GM18520 (cell line): ENCODE data around the gene MON1A.
"Not testable (repeated sequence)": the region's sequence is repeated elsewhere in the genome, so short reads cannot be mapped to it uniquely, and the experiment has no call there.

Experiments used
- ATAC-seq: cut with Tn5 transposase; IDR thresholded peaks from one replicate; pipeline ENCODE4 v1.9.1; 2021; ENCODE audit not compliant: unreplicated experiment

Gene MON1A

GRCh38 chr3:49924683-49925082 lies 4.9 kb downstream of the MON1A start:
- no peak for ATAC-seq

DNA sequence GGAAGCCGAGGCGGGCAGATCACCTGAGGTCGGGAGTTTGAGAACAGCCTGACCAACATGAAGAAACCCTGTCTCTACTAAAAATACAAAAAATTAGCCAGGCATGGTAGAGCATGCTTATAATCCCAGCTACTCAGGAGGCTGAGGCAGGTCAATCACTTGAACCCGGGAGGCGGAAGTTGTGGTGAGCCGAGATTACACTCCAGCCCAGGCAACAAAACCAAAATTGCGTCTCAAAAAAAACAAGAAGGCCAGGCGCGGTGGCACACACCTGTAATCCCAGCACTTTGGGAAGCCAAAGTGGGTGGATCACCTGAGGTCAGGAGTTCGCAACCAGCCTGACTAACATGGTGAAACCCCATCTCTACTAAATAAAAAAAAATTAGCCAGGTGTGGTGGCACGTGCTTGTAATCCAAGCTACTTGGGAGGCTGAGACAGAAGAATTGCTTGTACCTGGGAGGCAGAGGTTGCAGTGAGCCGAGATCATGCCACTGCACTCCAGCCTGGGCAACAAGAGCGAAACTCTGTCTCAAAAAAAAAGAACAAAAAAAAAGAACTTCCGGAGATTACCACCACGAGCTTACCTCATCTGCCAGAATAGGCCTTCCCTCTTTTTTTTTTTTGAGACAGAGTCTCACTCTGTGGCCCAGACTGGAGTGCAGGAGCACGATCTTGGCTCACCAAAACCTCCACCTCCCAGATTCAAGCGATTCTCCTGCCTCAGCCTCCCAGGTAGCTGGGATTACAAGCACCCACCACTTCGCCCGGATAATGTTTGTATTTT lies 11.6 kb downstream of the MON1A start:
- not testable (repeated sequence) for ATAC-seq

DNA sequence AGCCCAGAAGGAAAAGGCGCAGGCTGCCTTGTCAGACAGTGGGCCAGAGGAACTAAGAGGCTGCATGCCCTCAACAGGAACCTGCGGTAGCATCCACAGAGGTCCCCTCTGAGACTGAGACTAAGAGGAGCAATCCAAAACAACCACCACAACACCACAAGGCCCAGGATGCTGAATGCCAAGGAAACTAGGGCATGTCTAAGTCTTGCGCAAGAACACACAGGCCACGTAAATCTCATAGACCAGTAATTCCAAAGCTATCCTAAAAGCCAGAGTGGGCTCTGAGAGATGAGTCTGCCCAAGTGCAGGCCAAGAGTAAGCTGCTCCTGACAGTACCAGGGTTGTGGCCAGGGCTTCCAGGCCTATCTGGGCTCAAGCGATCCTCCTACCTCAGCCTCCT lies 12.9 kb downstream of the MON1A start:
- ATAC-seq, result no peak

GRCh38 chr3:49914906-49915305 lies 14.7 kb downstream of the MON1A start:
- no peak for ATAC-seq

DNA sequence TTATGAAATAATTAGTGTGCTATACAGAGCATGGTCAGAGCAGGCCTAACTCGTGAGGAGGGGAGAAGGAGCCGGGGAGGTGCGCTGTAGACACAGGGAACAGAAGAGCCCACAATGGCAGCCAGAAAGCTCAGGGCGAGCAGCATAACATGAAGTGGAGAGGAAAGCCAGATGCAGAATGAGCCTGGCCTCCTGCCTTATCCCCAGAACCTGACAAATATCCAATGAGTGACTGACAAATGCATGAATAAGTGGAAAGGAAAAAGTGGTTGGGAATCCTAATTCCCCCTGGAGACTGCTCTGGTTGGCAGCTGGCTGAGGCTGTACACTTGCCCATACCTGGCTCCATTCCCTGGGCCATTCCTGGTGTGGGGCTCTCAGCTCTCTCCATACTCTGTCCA lies 16.7 kb downstream of the MON1A start:
- no peak for ATAC-seq

DNA sequence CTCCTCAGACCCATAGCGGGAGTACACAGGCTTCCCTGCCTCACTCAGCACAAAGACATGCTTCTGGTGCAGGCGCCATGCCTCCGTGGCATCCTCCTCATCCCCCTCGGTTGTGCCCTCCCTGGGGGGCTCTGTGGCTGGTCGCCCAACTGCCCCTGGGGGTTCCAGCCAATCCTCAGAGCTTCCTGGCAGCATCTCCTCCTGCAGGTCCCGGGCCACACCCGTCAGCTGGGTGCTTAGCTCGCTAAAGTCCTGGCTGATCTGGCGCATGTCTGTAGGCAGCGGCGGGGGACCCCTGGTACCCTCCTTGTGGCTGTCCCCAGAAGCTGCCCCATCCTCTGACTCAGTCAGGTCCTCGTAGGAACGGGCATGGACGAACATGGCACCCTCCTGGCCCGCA lies 18.0 kb downstream of the MON1A start:
- no peak for ATAC-seq

DNA sequence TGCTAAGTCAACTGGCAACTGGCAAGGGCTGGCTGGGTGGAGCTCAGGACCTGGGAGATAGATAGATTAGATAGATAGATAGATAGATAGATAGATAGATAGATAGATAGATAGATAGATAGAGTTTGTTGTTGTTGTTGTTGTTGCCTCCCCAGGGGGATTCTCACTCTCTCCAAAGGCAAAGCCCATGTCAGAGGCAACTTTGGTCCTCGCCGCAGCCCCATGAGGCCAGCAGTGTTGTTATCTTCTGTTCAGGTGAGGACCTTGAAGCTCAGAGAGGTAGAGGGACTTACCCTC lies 18.5 kb downstream of the MON1A start:
- ATAC-seq, result no peak

- ATAC-seq, result no peak
Observed at GRCh38 chr3:49910409-49911123, 19.0 kb downstream of the MON1A start.

GRCh38 chr3:49908373-49909199 lies 21.0 kb downstream of the MON1A start:
- ATAC-seq, result no peak

GRCh38 chr3:49906073-49906743 lies 23.4 kb downstream of the MON1A start:
- ATAC-seq, result no peak

DNA sequence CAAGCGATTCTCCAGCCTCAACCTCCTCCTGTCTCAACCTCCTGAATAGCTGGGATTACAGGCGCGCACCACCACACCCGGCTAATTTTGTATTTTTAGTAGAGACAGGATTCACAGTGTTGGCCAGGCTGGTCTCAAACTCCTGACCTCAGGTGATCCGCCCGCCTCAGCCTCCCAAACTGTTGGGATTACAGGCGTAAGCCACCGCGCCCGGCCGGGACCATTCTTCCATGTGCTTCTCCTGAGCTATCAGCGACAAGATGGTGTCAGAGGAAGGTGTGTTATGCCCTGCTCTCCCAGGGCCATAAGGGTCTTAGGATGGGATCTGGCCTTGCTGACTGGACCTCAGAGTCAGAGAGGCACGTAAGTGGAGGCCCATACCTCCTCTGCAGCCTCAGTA lies 25.2 kb downstream of the MON1A start:
- ATAC-seq, result not testable (repeated sequence)

GRCh38 chr3:49903451-49904424 lies 25.9 kb downstream of the MON1A start, which contains the start of gene MST1R:
TSS of gene MST1R (minus strand) at chr3:49903873. CDS start at chr3:49903609, 264 bp downstream.
- ATAC-seq, result no peak

DNA sequence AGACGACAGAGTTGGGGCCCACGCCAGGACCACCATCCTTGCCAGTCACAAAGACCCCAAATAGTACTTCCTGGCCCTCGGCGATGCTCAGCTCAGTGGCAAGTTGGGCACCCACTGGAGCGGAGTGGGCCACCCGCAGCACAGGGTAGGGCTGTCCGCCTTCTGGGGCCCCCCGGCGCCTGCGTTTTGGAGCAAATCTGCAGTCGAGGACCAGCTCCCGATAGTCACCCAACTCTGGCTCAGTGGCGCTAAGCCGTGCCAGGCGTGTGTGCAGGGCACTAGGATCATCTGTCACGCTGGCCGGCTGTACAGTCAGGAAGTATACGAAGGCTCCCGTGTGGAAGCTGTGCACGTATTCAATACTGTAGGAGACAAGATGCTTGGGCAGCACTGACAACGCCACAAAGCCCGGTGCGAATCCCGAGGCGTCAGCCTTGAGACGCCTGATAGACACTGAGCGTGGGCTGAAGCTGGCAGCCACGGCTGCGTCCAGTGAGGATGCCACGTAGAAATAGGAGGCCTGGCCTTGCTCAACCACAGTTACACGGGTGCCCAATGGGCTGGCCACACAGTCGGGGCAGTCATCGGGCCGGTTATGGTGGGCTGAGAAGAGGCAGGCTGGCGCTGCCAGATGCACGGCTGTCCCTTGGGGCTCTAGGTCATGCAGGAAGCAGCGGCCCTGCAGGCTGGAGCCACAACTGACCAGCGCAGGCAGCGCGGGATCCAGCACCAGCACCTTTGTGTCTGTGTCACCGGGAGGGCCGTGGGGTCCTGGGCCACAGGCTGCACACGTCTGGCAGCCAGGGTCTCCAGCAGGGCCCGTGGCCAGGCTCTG lies 26.9 kb downstream of the MON1A start:
- ATAC-seq, result no peak

GRCh38 chr3:49901366-49902339 lies 28.0 kb downstream of the MON1A start:
- ATAC-seq, result no peak

DNA sequence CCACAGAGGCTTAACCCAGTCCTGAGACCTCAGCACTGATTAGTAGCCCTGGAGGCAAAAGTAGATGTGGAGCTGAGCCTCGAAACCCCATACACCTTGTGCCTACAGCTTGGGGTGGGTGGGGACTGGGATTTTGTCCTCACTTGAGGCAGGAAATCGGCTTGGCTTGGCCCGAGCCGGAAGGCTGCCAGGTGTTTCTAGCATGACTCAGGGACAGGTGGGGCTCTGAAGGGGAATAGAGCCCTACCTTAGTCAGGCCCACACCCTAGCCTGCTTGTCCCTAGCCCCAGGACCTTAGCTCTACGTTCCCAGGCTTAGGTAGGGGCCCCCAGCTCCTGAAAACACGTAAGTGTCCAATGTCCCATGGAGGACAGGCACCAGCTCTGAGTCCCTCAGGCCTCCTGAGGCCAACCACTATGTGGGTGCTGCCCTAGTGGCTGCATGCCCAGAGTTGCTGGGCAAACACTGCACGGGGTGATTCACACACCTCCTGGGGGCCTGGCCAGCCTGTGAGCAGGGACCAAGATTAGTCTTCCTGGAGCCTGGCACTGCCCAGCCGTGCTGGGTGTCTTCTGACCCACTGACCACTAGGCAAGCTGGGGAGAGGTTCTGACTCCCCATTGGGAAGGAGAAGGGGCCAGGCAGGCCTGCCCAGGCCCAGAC lies 29.0 kb downstream of the MON1A start:
- no peak for ATAC-seq

GRCh38 chr3:49899815-49900214 lies 29.8 kb downstream of the MON1A start:
- no peak for ATAC-seq

GRCh38 chr3:49898991-49899390 lies 30.6 kb downstream of the MON1A start:
- no peak for ATAC-seq
